OCI-LY7 (cell line): Measurements from ENCODE around the gene HOOK2. TPM values are rescaled to one million over a fixed set of nuclear protein-coding genes. Genes with fewer than 3 reads are reported as not detected.
"Not testable (repeated sequence)": the region's sequence is repeated elsewhere in the genome, so short reads cannot be mapped to it uniquely, and the experiment has no call there.

Experiments used
- BruUV-seq: library from RNA; stranded (reverse); fragments of 400-500 nt; replicated peaks from 2 replicates; lab custom pipeline; 2021; lab: Mats Ljungman, UMichigan
- CTCF ChIA-PET: fragments of 300-600 bp; sonication (Branson Sonifier 250); formaldehyde crosslinking; loops from one replicate; lab custom pipeline; 2022; ENCODE audit warnings: antibody characterized with exemption; ENCODE audit not compliant: unreplicated experiment; lab: Charles Lee
- POLR2A ChIA-PET: fragments of 300-600 bp; sonication (Branson Sonifier 250); formaldehyde crosslinking; loops from one replicate; lab custom pipeline; 2022; ENCODE audit warnings: antibody characterized with exemption; lab: Charles Lee
- DNase-seq: peaks from one replicate; pipeline ENCODE4 v3.0.0-alpha.2; 2015; ENCODE audit warnings: low spot score
- H2AFZ ChIP-seq: fragments of 200-600 bp; sonication (generic), shearing (Covaris generic); 2 replicates; pipeline ENCODE4 v1.6.1; 2014; ENCODE audit warnings: mild to moderate bottlenecking, antibody characterized with exemption, low read length, moderate library complexity
- H3K27ac ChIP-seq: fragments of 200-600 bp; sonication (generic); 2 replicates; pipeline ENCODE4 v1.5.1; 2014; ENCODE audit warnings: mixed run types, low read depth, mild to moderate bottlenecking, moderate library complexity, low read length, inconsistent platforms; ENCODE audit not compliant: poor library complexity, severe bottlenecking
- H3K36me3 ChIP-seq: fragments of 200-600 bp; sonication (generic); 2 replicates; pipeline ENCODE4 v1.6.1; 2014; ENCODE audit warnings: mild to moderate bottlenecking, antibody characterized with exemption, low read length, moderate library complexity, mixed read lengths; ENCODE audit not compliant: insufficient read depth
- H3K4me1 ChIP-seq: fragments of 200-600 bp; sonication (generic); 2 replicates; pipeline ENCODE4 v1.5.1; 2014; ENCODE audit warnings: mild to moderate bottlenecking, low read length; ENCODE audit not compliant: insufficient read depth, poor library complexity, severe bottlenecking
- H3K4me2 ChIP-seq: fragments of 200-600 bp; sonication (generic); 2 replicates; pipeline ENCODE4 v1.6.1; 2014; ENCODE audit warnings: mild to moderate bottlenecking, low read length
- H3K4me3 ChIP-seq: fragments of 200-600 bp; sonication (generic); 2 replicates; pipeline ENCODE4 v1.5.1; 2014; ENCODE audit warnings: mild to moderate bottlenecking, low read depth, low read length; ENCODE audit not compliant: poor library complexity, severe bottlenecking
- H3K79me2 ChIP-seq: fragments of 200-600 bp; sonication (generic); 2 replicates; pipeline ENCODE4 v1.6.1; 2016; ENCODE audit warnings: low read depth, mild to moderate bottlenecking, low read length, moderate library complexity, mixed read lengths; ENCODE audit not compliant: insufficient read depth
- H3K9me2 ChIP-seq: fragments of 200-600 bp; sonication (generic); 2 replicates; pipeline ENCODE4 v1.6.1; 2016; ENCODE audit warnings: mild to moderate bottlenecking, low read length, mixed read lengths; ENCODE audit not compliant: insufficient read depth
- H3K9me3 ChIP-seq: fragments of 200-600 bp; sonication (generic); 2 replicates; pipeline ENCODE4 v1.6.1; 2014; ENCODE audit warnings: mild to moderate bottlenecking, mixed run types, low read length, mixed read lengths
- H4K20me1 ChIP-seq: fragments of 200-600 bp; sonication (generic); 2 replicates; pipeline ENCODE4 v1.6.1; 2014; ENCODE audit warnings: mild to moderate bottlenecking, antibody characterized with exemption, low read length, moderate library complexity, mixed read lengths; ENCODE audit not compliant: insufficient read depth
- EZH2phosphoT487 ChIP-seq: fragments of 200-600 bp; sonication (generic); IDR thresholded peaks from 2 replicates; pipeline ENCODE4 v1.6.1; 2018; ENCODE audit warnings: low read depth, borderline replicate concordance, mild to moderate bottlenecking, mixed run types, antibody characterized with exemption, low read length, moderate library complexity, mixed read lengths
- intact Hi-C: fragments of 100-400 bp; cut with micrococcal nuclease; formaldehyde crosslinking; loops from one replicate; pipeline ENCODE4 v1.10.0; 2022; ENCODE audit not compliant: unreplicated experiment
- total RNA-seq, 2 experiments: library from RNA; depleted of rRNA in 1 of 2; stranded (reverse); fragments of >200 nt in 1 of 2; shearing (Covaris generic) in 1 of 2; gene quantifications; 2 replicates each; pipeline ENCODE4 v1.2.3, GENCODE V29; 2014 to 2022
- TF ChIP-seq, protein P1 (sequence below): fragments of 200-600 bp; sonication (generic); conservative IDR thresholded peaks from 2 replicates; pipeline ENCODE4 v1.5.1; 2014; ENCODE audit warnings: mild to moderate bottlenecking, antibody characterized with exemption, low read length, moderate library complexity, mixed read lengths

HOOK2 gene
- total RNA-seq, 2 experiments from 2014 or later, result 9.1 to 28.8 TPM

DNA sequence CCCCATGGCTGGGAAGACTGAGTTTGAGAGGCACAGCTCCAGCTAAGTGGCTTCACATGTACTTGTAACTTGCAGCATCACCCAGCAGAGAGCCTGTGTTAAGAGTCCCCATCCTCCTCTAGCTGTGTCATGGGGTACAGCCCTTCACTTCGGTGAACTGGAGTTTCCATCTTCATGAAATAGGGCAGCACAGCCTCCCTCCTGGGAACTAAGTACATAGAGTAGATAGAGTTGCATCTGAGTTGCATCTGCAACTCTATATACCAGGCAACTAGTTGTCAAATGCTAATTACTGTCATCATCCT lies 25.1 kb upstream of the HOOK2 start:
- H3K79me2 ChIP-seq, result peaks cover 12% of the 10 kb centered on the region; the same call in 1 of the 2 replicates
- H4K20me1 ChIP-seq, result no peaks in the 10 kb centered on the region; the same call in 1 of the 2 replicates
- TF ChIP-seq EZH2phosphoT487, result no peak
- TF ChIP-seq, protein P1, sequence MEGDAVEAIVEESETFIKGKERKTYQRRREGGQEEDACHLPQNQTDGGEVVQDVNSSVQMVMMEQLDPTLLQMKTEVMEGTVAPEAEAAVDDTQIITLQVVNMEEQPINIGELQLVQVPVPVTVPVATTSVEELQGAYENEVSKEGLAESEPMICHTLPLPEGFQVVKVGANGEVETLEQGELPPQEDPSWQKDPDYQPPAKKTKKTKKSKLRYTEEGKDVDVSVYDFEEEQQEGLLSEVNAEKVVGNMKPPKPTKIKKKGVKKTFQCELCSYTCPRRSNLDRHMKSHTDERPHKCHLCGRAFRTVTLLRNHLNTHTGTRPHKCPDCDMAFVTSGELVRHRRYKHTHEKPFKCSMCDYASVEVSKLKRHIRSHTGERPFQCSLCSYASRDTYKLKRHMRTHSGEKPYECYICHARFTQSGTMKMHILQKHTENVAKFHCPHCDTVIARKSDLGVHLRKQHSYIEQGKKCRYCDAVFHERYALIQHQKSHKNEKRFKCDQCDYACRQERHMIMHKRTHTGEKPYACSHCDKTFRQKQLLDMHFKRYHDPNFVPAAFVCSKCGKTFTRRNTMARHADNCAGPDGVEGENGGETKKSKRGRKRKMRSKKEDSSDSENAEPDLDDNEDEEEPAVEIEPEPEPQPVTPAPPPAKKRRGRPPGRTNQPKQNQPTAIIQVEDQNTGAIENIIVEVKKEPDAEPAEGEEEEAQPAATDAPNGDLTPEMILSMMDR, result no peak
- BruUV-seq, result no TSS peak
- CTCF ChIA-PET, result interaction anchor here (1.3 kb wide), 1 partner anchor 23 kb away, joined by 4 read pairs; no protein-coding TSS in a partner anchor
- H3K9me2 ChIP-seq, result no peaks in the 10 kb centered on the region
- no peak overlapping the region for H3K27ac ChIP-seq
- peaks cover 19% of the 10 kb centered on the region; the same call in 1 of the 2 replicates for H3K36me3 ChIP-seq
- H2AFZ ChIP-seq, result no peak overlapping the region
- POLR2A ChIA-PET, result interaction anchor here (1.2 kb wide), 1 partner anchor 9 kb away, joined by 4 read pairs; the partner anchor contains the start of gene JUNB
- DNase-seq, result no peak
- peaks cover 26% of the 10 kb centered on the region for H3K4me1 ChIP-seq
- peak overlapping the region; percentile 92 for H3K4me2 ChIP-seq
- H3K4me3 ChIP-seq, result peak overlapping the region; percentile 95
- H3K9me3 ChIP-seq, result no peaks in the 10 kb centered on the region
- intact Hi-C loops, result no loop called here

DNA sequence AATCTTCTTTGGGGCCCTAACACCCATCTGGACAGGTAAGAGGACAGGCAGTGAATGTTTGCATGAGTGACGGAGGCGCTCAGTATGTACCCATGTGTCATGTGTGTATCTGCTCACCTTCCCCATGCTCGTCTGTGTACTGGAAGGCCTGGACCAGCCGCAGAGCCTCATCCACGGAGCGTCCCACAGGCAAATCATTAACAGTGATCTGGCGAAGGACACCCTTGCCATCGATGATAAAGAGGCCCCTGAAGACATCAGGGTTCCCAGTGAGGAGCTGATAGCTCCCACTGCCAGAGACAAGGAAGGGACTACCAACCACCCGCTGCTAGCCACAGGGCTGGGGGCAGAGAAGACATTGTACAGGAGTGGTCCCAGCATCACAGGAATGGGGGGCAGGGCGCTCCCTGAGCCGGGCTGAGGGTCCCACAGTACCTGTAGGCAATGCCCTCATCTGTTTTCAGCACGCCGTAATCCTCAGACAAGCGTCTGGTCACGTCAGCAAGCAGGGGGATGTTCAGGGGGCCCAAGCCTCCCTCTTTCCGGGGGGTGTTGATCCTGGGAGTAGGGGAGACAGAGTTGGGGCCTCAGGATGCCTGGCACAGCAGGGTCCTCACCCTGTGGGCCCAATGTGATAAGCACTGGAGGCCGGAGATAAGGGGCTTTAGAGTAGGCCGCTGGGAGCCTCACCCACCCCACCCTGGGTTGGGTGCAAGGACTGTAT lies 24.6 kb upstream of the HOOK2 start:
- DNase-seq, result no peak
- no TSS peak for BruUV-seq
- Histone ChIP-seq H3K79me2 (peaks cover 12% of the 10 kb centered on the region; the same call in 1 of the 2 replicates), H3K4me2 (peak overlapping the region; percentile 92), H2AFZ (no peak overlapping the region), H3K4me3 (peak overlapping the region; percentile 95), H3K36me3 (peaks cover 19% of the 10 kb centered on the region; the same call in 1 of the 2 replicates), H3K27ac (no peak overlapping the region), H3K4me1 (peaks cover 26% of the 10 kb centered on the region), H3K9me2 (no peaks in the 10 kb centered on the region), H4K20me1 (no peaks in the 10 kb centered on the region; the same call in 1 of the 2 replicates), H3K9me3 (no peaks in the 10 kb centered on the region)
- intact Hi-C loops, result no loop called here
- POLR2A ChIA-PET, result interaction anchor here (1.2 kb wide), 1 partner anchor 8 kb away, joined by 4 read pairs; the partner anchor contains the start of gene JUNB
- CTCF ChIA-PET, result interaction anchor here (0.6 to 1.3 kb wide), 2 partner anchors 10 to 22 kb away, joined by 3 to 4 read pairs; no protein-coding TSS in a partner anchor
- TF ChIP-seq EZH2phosphoT487, result no peak
- TF ChIP-seq, protein P1, result no peak

DNA sequence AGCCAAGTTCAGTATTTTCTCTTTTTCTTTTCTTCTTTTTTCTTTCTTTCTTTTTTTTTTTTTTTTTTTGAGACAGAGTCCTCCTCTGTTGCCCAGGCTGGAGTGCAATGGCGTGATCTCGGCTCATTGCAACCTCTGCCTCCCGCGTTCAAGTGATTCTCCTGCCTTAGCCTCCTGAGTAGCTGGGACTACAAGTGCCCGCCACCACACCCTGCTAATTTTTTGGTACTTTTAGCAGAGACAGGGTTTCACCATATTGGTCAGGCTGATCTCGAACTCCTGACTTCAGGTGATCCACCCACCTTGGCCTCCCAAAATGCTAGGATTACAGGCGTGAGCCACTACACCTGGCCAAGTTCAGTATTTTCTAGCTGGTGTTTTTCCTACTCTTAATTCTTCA lies 22.3 kb upstream of the HOOK2 start:
- intact Hi-C loops, result loop anchor here (2.0 kb wide), 1 partner anchor 121 kb away; no protein-coding TSS in a partner anchor
- H3K4me2 ChIP-seq, CTCF ChIA-PET, DNase-seq, BruUV-seq, H3K9me3 ChIP-seq, H3K4me3 ChIP-seq, H2AFZ ChIP-seq, H3K27ac ChIP-seq, H4K20me1 ChIP-seq, H3K9me2 ChIP-seq: not testable (repeated sequence)
- H3K79me2 ChIP-seq, result peaks cover 18% of the 10 kb centered on the region
- POLR2A ChIA-PET, result interaction anchor here (0.9 kb wide), 1 partner anchor 8 kb away, joined by 4 read pairs; no protein-coding TSS in a partner anchor
- peaks cover 33% of the 10 kb centered on the region for H3K4me1 ChIP-seq
- peaks cover 19% of the 10 kb centered on the region; the same call in 1 of the 2 replicates for H3K36me3 ChIP-seq
